Esophagus mucosa (tissue), 1 donor: ENCODE measurements around the gene CAMK2A. TPM values are rescaled to one million over a fixed set of nuclear protein-coding genes. Genes with fewer than 3 reads are reported as not detected.

Source experiments
- ATAC-seq: fragments of 200-7000 bp; cut with Tn5 transposase; one replicate; pipeline ENCODE4 v1.9.1; 2020
- total RNA-seq: library from RNA; stranded (reverse); gene quantifications from one replicate; pipeline ENCODE4 v1.2.4, GENCODE V29; 2023
- donor health status: DM: yes; HTN: yes; CAD: no.

CAMK2A gene
- total RNA-seq = 0.28 TPM

- no peak for ATAC-seq
Measured at GRCh38 chr5:150289551-150290390, at the start of gene CAMK2A. Gene CAMK2A (minus strand): TSS chr5:150289773. CDS start chr5:150289625, 148 bp downstream.

DNA sequence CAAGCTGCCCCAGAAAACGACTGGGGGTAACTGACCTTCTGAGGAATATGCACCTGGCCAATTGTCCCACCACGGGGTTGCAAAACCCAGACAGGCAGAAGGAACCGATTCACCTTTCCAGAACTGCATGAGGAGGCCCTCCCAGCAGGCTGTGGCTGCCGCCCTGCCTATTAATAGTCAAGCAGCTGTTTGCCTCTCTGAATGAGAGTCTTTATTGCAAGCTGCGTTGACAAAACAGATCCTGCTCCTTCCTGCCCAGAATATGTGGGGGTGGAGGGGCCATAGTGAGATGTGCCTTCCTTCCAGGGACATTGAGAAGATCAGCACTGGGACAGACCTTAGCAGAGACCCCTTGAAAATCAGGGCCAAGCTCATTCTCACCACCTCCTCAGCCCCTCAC, 49.6 kb upstream of the CAMK2A start:
- no peak for ATAC-seq

DNA sequence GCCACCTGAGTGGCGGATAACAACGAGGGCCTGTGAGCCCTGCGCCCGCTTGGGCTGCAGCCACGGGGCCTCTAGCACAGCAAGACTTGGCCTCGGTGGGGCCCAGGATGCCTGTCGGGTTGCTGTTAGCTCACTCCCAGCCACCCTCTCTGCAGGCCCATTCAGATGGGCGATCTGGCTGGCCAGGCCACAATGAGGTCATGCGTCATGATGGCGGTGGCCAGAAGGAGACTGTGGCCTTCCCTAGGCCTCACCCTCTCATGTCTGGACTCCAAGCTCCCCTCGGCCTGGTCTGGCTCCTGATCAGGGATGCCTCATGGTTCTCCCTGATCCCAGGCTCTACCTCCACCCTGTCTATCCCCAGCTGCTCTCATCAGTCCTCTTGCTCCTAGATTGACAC, 49.0 kb upstream of the CAMK2A start:
- ATAC-seq = no peak

GRCh38 chr5:150335778-150336177, 46.2 kb upstream of the CAMK2A start:
- ATAC-seq = no peak

DNA sequence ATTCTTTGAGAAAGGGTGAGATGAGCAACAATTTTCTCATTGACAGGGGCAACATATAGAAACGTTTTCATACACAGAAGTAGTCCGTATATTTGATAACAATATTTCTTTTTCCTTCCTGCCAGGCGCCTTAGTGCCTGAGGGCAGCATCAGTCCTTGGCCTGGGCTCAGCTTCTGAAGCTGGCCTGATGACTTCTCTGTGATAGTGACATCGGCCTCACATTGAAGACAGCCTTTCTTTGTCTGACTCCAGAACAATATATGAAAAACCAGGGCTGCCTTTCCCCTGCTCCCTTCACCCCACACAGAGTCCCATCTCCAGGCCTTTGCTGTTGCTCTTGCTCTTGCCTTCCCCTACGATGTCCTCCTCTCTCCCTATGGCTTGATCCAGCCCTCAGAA, 43.8 kb upstream of the CAMK2A start:
- ATAC-seq = no peak

DNA sequence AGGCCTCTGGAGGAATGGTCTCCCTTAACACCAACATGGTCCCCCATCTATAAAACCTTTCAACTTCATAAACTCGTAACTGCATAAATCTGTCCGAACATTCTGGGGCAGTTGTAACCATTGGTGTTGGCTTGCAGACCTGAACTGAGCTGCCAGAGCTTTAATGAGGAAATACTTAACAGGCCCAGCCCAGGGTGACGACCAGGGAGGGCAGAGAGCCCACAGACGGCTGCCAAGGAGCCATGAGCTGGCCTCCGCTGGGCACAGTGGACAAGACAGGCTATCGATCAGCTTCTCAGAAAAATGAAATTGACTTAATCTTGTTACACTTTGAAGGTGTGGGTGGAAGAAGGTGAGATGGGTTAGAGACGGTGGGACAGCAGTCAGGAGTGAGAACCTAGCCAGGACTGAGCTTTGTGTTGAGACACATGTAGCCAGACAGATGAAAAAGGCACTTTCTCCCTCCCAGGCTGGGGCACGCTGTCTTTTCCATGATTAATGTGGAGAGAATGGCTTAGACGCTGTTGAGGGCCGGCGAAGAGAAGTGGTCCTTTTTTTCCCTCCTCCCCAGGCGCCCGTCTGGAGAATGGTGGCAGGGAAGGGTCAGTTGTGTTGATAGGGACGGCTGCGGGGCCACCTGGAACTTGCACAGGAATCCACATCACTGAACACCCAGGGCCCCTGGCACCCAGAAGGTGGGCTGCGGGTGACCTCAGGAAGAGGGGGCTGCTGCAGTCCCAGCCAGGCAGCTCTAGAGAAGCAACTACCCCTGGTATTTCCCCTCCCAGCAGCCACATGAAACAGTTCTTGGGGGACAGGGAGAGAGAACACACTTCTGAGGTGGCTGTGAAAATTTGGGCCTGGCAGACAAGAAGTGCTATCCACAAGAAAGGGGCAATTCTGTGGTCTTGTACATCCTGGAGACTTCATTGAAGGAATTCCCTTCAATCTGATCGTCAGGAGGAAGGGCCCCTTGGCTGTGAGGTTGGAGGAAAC, 40.6 kb upstream of the CAMK2A start:
- no peak for ATAC-seq

DNA sequence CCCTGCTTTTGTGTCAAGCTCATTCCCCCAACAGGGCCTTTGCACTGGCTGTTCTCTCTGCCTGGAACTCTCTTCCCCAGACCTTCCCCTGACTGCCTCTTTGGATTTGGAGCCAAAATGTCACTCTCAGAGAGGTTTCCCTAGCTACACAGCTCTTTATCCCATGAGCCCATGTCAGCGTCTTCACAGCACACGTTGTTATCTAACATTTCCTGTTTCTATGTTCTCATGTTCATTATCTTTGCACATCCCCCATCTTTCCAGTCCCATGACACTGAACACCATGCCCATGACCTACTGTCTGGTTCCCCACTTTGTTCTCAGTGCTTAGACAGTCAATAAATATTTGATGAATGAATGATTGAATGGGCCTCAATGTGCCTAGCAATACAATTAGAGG, 39.5 kb upstream of the CAMK2A start:
- no peak for ATAC-seq

GRCh38 chr5:150328515-150328914, 38.9 kb upstream of the CAMK2A start:
- ATAC-seq = no peak

DNA sequence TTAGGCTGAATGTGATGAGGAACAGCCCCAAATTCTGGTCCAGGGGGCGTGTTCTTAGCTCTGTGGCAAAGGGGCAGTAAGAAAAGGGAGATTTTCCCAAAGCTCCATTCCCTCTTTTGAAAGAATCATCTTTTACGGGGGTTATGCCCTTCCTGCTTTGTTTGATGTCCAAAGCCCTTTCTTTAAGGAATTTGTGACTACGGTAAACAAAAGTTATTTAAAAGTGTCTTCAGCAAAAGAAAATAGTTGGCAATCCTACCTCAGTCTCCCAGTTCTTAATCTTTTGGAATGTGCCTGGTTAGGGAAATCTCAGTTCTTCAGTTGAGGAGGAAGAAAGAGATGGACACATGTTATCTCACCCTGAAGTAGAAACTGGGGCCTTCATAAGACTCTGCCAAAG, 37.6 kb upstream of the CAMK2A start:
- no peak for ATAC-seq

GRCh38 chr5:150326707-150327106, 37.1 kb upstream of the CAMK2A start:
- ATAC-seq = no peak

- no peak for ATAC-seq
Measured at GRCh38 chr5:150325426-150325825, 35.9 kb upstream of the CAMK2A start.

DNA sequence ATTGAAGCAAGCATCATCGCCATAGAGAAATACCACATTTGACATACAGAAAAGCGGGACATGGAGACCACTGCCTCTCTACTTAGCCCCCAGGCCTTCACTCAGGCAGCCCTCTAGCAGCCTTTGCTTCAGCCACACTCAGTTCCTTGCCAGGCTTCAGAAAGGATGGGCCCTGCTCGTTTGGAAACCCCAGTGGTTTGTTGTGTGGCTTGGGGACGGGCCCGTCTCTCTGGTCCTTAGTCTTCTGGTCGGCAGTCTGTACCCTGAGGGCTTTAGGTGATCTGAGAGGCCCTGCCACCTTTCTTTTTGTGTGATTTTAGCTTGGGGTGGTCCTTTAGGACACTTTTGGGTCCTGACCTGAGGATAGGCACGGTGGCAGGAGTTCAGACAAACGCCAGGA, 34.2 kb upstream of the CAMK2A start:
- no peak for ATAC-seq

DNA sequence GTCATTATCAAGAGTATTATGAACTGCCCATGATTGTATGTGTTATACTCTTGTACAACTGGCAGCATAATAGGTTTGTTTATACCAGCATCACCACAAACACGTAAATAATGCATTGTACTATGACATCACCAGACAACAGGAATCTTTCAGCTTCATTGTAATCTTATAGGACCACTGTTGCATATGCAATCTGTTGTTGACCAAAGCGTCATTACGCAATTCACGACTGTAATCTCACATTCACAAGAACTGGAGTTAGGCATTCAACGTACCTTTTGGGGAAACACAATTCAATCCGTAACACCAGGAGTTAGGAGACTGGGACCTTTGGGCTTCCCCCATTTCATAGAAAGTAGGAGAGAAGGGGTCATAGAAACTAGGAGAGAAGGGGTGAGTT, 33.5 kb upstream of the CAMK2A start:
- no peak for ATAC-seq

DNA sequence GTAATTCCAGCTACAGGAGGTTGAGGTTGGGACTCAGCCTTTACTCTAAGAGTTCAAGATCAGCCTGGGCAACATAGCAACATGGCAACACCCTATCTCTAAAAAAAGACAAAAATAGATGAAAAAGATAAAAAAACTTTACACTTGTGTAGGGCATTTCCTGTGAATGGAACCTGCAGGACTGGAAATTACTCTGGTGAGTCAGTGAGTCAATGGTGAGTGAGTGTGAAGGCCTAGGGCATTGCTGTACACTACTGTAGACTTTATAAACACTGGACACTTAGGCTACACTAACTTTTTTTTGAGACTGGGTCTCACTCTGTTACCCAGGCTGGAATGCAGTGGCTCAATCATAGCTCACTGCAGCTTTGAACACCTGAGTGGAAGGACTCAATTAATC, 32.6 kb upstream of the CAMK2A start:
- peak; percentile 29 for ATAC-seq

DNA sequence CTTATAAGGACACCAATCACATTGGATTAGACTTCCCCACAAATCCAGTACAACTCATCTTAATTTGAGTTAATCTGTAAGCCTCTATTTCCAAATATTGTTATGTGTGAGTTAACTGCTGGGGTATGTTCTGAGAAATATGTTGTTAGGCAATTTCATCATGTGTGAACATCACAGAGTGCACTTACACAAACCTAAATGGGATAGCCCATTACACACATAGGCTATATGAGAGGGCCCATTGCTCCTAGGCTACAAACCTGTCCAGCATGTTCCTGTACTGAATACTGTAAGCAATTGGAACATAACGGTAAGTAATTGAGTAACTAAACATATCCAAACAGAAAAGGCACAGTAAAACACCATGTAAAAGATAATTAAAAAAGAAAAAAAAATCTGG, 32.2 kb upstream of the CAMK2A start:
- peak; percentile 22 for ATAC-seq

DNA sequence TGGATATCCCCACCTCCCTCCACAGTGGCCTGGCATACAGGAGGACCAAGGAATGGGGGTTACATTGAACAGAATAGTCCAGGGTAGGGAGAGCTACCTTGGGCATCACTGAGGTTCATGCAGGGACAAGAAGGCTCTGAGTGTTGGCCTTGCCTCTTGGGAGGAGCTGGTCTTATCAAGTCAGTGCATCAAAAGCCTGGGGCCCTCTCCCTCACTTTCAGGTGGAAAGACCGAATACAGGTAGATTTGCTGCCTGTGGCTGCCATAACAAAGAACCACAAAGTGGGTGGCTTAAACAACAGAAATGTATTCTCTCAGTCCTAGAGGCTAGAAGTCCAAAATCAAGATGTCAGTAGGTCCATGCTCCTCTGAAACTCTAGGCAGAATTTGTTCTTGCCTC, 31.6 kb upstream of the CAMK2A start:
- ATAC-seq = no peak

- ATAC-seq = peak; percentile 57
Measured at GRCh38 chr5:150320044-150320613, 30.6 kb upstream of the CAMK2A start.

GRCh38 chr5:150319484-150319790, 29.9 kb upstream of the CAMK2A start:
- no peak for ATAC-seq

DNA sequence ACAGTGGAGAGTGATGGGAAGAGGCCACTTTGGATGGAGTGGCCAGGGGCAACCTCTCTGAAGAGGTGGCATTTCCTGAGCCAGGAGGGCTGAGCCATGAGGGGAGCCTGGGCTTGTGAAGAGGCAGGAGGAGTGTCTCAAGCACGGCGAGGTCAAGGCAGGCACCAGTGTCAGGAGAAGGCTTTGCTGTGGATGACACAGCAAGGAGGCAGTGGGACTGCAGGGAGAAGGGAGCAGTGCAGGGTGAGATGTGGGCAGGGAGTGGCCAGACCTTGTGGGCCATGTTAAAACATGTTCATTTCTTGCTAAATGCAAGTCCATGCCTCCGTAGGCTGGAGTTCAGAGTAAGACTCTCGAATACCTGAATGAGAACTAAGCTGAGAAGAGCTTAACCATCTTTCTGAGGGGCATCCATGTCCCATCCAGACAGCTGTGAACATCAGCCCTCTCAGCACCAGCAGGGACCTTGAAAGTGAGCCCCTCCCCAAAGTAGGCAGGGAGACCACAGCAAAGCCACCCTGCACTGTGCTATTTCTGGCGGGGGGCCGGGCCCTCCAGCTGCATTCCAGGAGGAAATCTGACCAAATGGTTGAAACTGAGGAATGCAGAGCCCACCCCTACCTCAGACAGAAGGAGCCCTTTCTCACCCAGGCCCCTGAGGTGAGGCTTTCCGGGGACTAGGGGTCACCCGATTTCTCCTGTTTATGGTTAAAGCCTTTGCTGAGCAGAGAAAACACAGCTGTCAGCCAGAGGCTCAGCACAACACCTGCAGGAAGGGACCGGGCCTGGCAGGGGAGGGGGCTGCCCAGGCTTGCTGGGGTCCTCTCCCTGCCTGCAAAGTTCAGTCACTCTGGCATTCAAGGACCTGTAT, 29.3 kb upstream of the CAMK2A start:
- ATAC-seq = peak; percentile 84

GRCh38 chr5:150317048-150318003, 27.8 kb upstream of the CAMK2A start:
- ATAC-seq = peak; percentile 82

DNA sequence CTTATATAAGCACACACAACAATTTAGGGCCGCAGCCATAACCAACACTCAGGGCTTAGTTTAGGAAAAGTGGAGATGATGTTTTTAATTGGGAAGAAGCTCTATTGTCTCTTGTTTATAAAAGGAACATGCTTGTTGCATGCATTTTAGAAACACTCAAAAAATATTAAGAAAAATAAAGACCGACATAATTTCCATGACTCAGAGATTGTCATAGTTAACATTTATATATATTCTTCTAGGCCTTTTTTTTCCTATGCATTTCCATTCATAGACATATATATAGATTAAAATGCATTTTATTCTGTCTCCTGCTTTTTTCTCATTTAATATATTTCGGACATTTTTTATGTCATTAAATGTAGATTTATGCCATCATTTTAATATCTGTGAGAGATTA, 26.7 kb upstream of the CAMK2A start:
- no peak for ATAC-seq
